Loucy (cell line): Measurements from ENCODE around the gene RNF40.

ENCODE experiments used
- EZH2phosphoT487 ChIP-seq: fragments of 200-600 bp; IDR thresholded peaks from 2 replicates; pipeline ENCODE4 v1.6.1; 2018; ENCODE audit warnings: antibody characterized with exemption, mild to moderate bottlenecking, moderate library complexity, borderline replicate concordance
- TF ChIP-seq, protein P1 (sequence below): fragments of 200-600 bp; sonication (generic); conservative IDR thresholded peaks from 2 replicates; pipeline ENCODE4 v1.5.1; 2014; ENCODE audit warnings: mild to moderate bottlenecking, antibody characterized with exemption, low read length

DNA sequence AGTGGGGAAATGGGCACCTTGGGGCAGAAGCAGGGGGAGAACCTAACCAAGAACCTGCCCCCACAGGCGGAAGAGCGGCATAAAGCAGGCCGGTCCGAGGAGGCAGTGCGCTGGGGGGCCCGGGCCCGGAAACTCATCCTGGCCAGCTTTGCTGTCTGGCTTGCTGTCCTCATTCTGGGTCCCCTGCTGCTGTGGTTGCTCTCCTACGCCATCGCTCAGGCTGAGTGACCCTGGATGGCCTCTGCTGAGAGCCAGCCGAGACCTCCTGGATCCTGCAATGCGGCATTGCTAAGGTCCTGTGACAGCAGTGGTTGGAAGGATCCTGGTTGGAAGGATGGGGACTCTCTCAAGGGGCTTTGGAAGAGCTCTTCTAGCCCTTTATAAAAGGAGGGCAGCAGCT, 18.4 kb upstream of the RNF40 start:
- TF ChIP-seq, protein P1, sequence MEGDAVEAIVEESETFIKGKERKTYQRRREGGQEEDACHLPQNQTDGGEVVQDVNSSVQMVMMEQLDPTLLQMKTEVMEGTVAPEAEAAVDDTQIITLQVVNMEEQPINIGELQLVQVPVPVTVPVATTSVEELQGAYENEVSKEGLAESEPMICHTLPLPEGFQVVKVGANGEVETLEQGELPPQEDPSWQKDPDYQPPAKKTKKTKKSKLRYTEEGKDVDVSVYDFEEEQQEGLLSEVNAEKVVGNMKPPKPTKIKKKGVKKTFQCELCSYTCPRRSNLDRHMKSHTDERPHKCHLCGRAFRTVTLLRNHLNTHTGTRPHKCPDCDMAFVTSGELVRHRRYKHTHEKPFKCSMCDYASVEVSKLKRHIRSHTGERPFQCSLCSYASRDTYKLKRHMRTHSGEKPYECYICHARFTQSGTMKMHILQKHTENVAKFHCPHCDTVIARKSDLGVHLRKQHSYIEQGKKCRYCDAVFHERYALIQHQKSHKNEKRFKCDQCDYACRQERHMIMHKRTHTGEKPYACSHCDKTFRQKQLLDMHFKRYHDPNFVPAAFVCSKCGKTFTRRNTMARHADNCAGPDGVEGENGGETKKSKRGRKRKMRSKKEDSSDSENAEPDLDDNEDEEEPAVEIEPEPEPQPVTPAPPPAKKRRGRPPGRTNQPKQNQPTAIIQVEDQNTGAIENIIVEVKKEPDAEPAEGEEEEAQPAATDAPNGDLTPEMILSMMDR = no peak
- TF ChIP-seq EZH2phosphoT487 = no peak
